H1 (cell line): ENCODE measurements around the gene DOCK3. TPM values are rescaled to one million over a fixed set of nuclear protein-coding genes. Genes with fewer than 3 reads are reported as not detected.

ENCODE experiments used
- CTCF ChIA-PET: fragments of 300-600 bp; sonication (Branson Sonifier 250); formaldehyde crosslinking; loops from one replicate; lab custom pipeline; 2021; ENCODE audit not compliant: partially characterized antibody; lab: Charles Lee
- POLR2A ChIA-PET: fragments of 300-600 bp; sonication (Branson Sonifier 250); formaldehyde crosslinking; loops from one replicate; lab custom pipeline; 2021; ENCODE audit warnings: inconsistent platforms; ENCODE audit not compliant: partially characterized antibody; lab: Charles Lee
- DNase-seq, 2 experiments: peaks; one replicate each; pipeline versions ENCODE4 v3.0.0 to v3.0.0-alpha.2; 2010 to 2022; ENCODE audit warnings: low spot score in 2 of 2, low read depth in 1 of 2, mixed read lengths in 1 of 2
- FAIRE-seq: peaks from 2 replicates; lab custom pipeline; 2011; peaks lifted over from hg19 to GRCh38; lab: Jason Lieb, UNC
- H2AFZ ChIP-seq: 2 replicates; pipeline ENCODE4 v1.8.1; 2012; ENCODE audit warnings: low read length, inconsistent platforms
- H2AK5ac ChIP-seq: 2 replicates; pipeline ENCODE4 v1.6.1; 2013; ENCODE audit warnings: low read depth, low read length
- H2BK120ac ChIP-seq: replicated peaks from 2 replicates; pipeline ENCODE3; 2013; ENCODE audit warnings: low read depth, low read length, inconsistent platforms
- H2BK12ac ChIP-seq: 2 replicates; pipeline ENCODE4 v1.6.1; 2013; ENCODE audit warnings: low read depth, low read length
- H2BK15ac ChIP-seq: 2 replicates; pipeline ENCODE4 v1.6.1; 2013; ENCODE audit warnings: low read length
- H2BK20ac ChIP-seq: 2 replicates; pipeline ENCODE4 v1.6.1; 2013; ENCODE audit warnings: low read length
- H2BK5ac ChIP-seq: 2 replicates; pipeline ENCODE4 v1.6.1; 2013; ENCODE audit warnings: low read depth, low read length
- H3K14ac ChIP-seq: 2 replicates; pipeline ENCODE4 v1.6.1; 2013; ENCODE audit warnings: inconsistent platforms; ENCODE audit not compliant: insufficient read length
- H3K18ac ChIP-seq: 2 replicates; pipeline ENCODE4 v1.6.1; 2013; ENCODE audit warnings: low read length; ENCODE audit errors: extremely low read depth
- H3K23ac ChIP-seq: 2 replicates; pipeline ENCODE4 v1.6.1; 2013; ENCODE audit warnings: inconsistent platforms; ENCODE audit not compliant: insufficient read length
- H3K23me2 ChIP-seq: 2 replicates; pipeline ENCODE4 v1.6.1; 2013; ENCODE audit warnings: low read depth, low read length
- H3K27ac ChIP-seq: 2 replicates; pipeline ENCODE4 v1.6.1; 2011; ENCODE audit warnings: low read depth, low read length, inconsistent platforms
- H3K27me3 ChIP-seq, 4 experiments: replicated peaks in 1 of 4; 1 replicate in 1 of 4; 2 replicates in 3 of 4; pipeline versions ENCODE4 v1.6.1 to v1.8.1; 2011 to 2013; ENCODE audit warnings: low read length in 3 of 4, mild to moderate bottlenecking in 3 of 4, inconsistent platforms in 2 of 4, mixed read lengths in 2 of 4, moderate library complexity in 1 of 4; ENCODE audit not compliant: control insufficient read depth in 3 of 4, insufficient read depth in 3 of 4; ENCODE audit errors: extremely low read depth in 1 of 4
- H3K36me3 ChIP-seq, 4 experiments: 2 replicates each; pipeline versions ENCODE4 v1.6.1 to v1.8.1; 2011 to 2013; ENCODE audit warnings: mild to moderate bottlenecking in 4 of 4, low read length in 3 of 4, moderate library complexity in 2 of 4, control low read depth in 1 of 4, inconsistent platforms in 1 of 4; ENCODE audit not compliant: insufficient read depth in 4 of 4, control insufficient read depth in 2 of 4
- H3K4ac ChIP-seq: replicated peaks from 2 replicates; pipeline ENCODE3; 2013; ENCODE audit warnings: low read length, low read depth, mixed read lengths, inconsistent platforms; ENCODE audit not compliant: insufficient read length
- H3K4me1 ChIP-seq, 4 experiments: replicated peaks in 1 of 4; 1 replicate in 1 of 4; 2 replicates in 3 of 4; pipeline versions ENCODE4 v1.6.1 to v1.8.1; 2011 to 2013; ENCODE audit warnings: low read length in 3 of 4, inconsistent platforms in 2 of 4, mixed read lengths in 1 of 4; ENCODE audit not compliant: insufficient read depth in 4 of 4, control insufficient read depth in 3 of 4
- H3K4me2 ChIP-seq, 2 experiments: 2 replicates each; pipeline versions ENCODE4 v1.6.1 to v1.8.1; 2011 to 2013; ENCODE audit warnings: low read depth in 2 of 2, low read length in 2 of 2, control low read depth in 1 of 2, inconsistent platforms in 1 of 2, mild to moderate bottlenecking in 1 of 2; ENCODE audit not compliant: insufficient read depth in 1 of 2
- H3K4me3 ChIP-seq, 4 experiments: fragments of 200-600, 300-600 bp in 1 of 4; sonication (generic), shearing (Covaris generic), sonication (Bioruptor Twin) in 1 of 4; 2 replicates each; pipeline versions ENCODE4 v1.5.1 to v1.8.1; 2011 to 2016; ENCODE audit warnings: low read length in 4 of 4, low read depth in 3 of 4, control low read depth in 2 of 4, inconsistent platforms in 2 of 4, mild to moderate bottlenecking in 2 of 4, mixed read lengths in 1 of 4, moderate library complexity in 1 of 4; ENCODE audit not compliant: insufficient read depth in 2 of 4; ENCODE audit errors: extremely low read depth in 1 of 4
- H3K56ac ChIP-seq: replicated peaks from 2 replicates; pipeline ENCODE3; 2013; ENCODE audit warnings: low read depth, mild to moderate bottlenecking, mixed read lengths, low read length, inconsistent platforms; ENCODE audit not compliant: insufficient read length
- H3K79me1 ChIP-seq: 2 replicates; pipeline ENCODE4 v1.6.1; 2013; ENCODE audit warnings: low read depth, low read length, control low read depth
- H3K79me2 ChIP-seq, 2 experiments: 2 replicates each; pipeline versions ENCODE4 v1.6.1 to v1.8.1; 2012 to 2013; ENCODE audit warnings: low read length in 2 of 2, mild to moderate bottlenecking in 2 of 2, inconsistent platforms in 1 of 2; ENCODE audit not compliant: insufficient read depth in 2 of 2, control insufficient read depth in 1 of 2
- H3K9ac ChIP-seq, 4 experiments: replicated peaks in 1 of 4; 1 replicate in 1 of 4; 2 replicates in 3 of 4; pipeline versions ENCODE4 v1.6.1 to v1.8.1; 2011 to 2013; ENCODE audit warnings: low read depth in 3 of 4, low read length in 3 of 4, control low read depth in 2 of 4, mild to moderate bottlenecking in 2 of 4, moderate library complexity in 2 of 4, inconsistent platforms in 1 of 4; ENCODE audit errors: extremely low read depth in 1 of 4
- H3K9me3 ChIP-seq, 2 experiments: 2 replicates each; pipeline versions ENCODE4 v1.6.1 to v1.8.1; 2012 to 2013; ENCODE audit warnings: mild to moderate bottlenecking in 2 of 2, moderate library complexity in 2 of 2, control low read depth in 1 of 2, inconsistent platforms in 1 of 2, low read depth in 1 of 2, low read length in 1 of 2, mixed read lengths in 1 of 2; ENCODE audit not compliant: insufficient read depth in 2 of 2
- H4K20me1 ChIP-seq, 2 experiments: replicated peaks in 1 of 2; 2 replicates each; pipeline versions ENCODE3 to v1.8.1; 2011 to 2013; ENCODE audit warnings: inconsistent platforms in 2 of 2, low read length in 2 of 2, mild to moderate bottlenecking in 1 of 2; ENCODE audit not compliant: insufficient read depth in 2 of 2, control insufficient read depth in 1 of 2
- H4K5ac ChIP-seq: 2 replicates; pipeline ENCODE4 v1.6.1; 2013; ENCODE audit warnings: low read length, low read depth, mixed read lengths, inconsistent platforms; ENCODE audit not compliant: insufficient read length
- H4K8ac ChIP-seq: 2 replicates; pipeline ENCODE4 v1.8.0; 2013; ENCODE audit warnings: mild to moderate bottlenecking, moderate library complexity, low read length, inconsistent platforms; ENCODE audit not compliant: insufficient read depth; ENCODE audit errors: extremely low read depth
- H4K91ac ChIP-seq: replicated peaks from 2 replicates; pipeline ENCODE3; 2013; ENCODE audit warnings: low read length, mixed read lengths, inconsistent platforms; ENCODE audit not compliant: insufficient read length
- CBX8 ChIP-seq: fragments of 300-800, 300-1000 bp; sonication (generic); IDR thresholded peaks from 2 replicates; pipeline ENCODE4 v1.7.1; 2016; ENCODE audit warnings: low read depth, low read length, borderline replicate concordance
- NANOG ChIP-seq: IDR thresholded peaks from 2 replicates; pipeline ENCODE4 v1.6.1; 2011; ENCODE audit warnings: low read length, low read depth, mild to moderate bottlenecking, inconsistent platforms; ENCODE audit not compliant: insufficient read depth, poor library complexity, severe bottlenecking
- RAD21 ChIP-seq, 2 experiments: IDR thresholded peaks in 1 of 2; conservative IDR thresholded peaks in 1 of 2; 2 replicates each; pipeline ENCODE4 v1.6.1; 2011; ENCODE audit warnings: low read depth in 2 of 2, low read length in 2 of 2, improper control_type of control experiment in 1 of 2, inconsistent platforms in 1 of 2, mild to moderate bottlenecking in 1 of 2, moderate library complexity in 1 of 2
- RFX5 ChIP-seq: IDR thresholded peaks from 2 replicates; pipeline ENCODE4 v1.6.1; 2011; ENCODE audit warnings: low read depth, low read length, improper control_type of control experiment, borderline replicate concordance
- SIN3A ChIP-seq, 2 experiments: IDR thresholded peaks in 1 of 2; conservative IDR thresholded peaks in 1 of 2; 2 replicates each; pipeline ENCODE4 v1.6.1; 2011 to 2012; ENCODE audit warnings: low read length in 2 of 2, improper control_type of control experiment in 1 of 2, low read depth in 1 of 2, mild to moderate bottlenecking in 1 of 2
- SUZ12 ChIP-seq: fragments of 200-600 bp; sonication (generic); IDR thresholded peaks from 2 replicates; pipeline ENCODE4 v1.6.1; 2012; ENCODE audit warnings: mild to moderate bottlenecking, inconsistent platforms, low read length, moderate library complexity, mixed read lengths
- TEAD4 ChIP-seq: IDR thresholded peaks from 2 replicates; pipeline ENCODE4 v1.6.1; 2012; ENCODE audit warnings: low read depth, low read length, inconsistent platforms, mixed read lengths
- YY1 ChIP-seq: IDR thresholded peaks from 2 replicates; pipeline ENCODE4 v1.6.1; 2011; ENCODE audit warnings: low read depth, mild to moderate bottlenecking, low read length
- WGBS, 2 experiments: shearing (Covaris generic) in 1 of 2; methylation state at CpG; one replicate each; pipeline versions ENCODE4 v1.1.6 to v1.1.7; 2013 to 2015; ENCODE audit warnings: low lambda C conversion rate in 2 of 2, mixed read lengths in 2 of 2, inconsistent platforms in 1 of 2, low coverage in 1 of 2, missing lambda C conversion rate in 1 of 2; ENCODE audit not compliant: insufficient replicate concordance in 2 of 2, insufficient coverage in 1 of 2, insufficient read length in 1 of 2; ENCODE audit errors: extremely low coverage in 1 of 2, missing lambda C conversion rate in 1 of 2; 5-methylcytosine and 5-hydroxymethylcytosine counted together
- polyA plus RNA-seq, 7 experiments: library from polyadenylated mRNA; depleted of rRNA in 3 of 7; stranded (reverse) in 5 of 7; unstranded in 2 of 7; fragments of >200 nt in 5 of 7; fragments of 200-250 nt in 2 of 7; gene quantifications; 1 replicate in 5 of 7; 2 replicates in 1 of 7; 4 replicates in 1 of 7; pipeline versions ENCODE4 v1.2.1 to v1.2.3, GENCODE V29; 2011 to 2013; ENCODE audit warnings: missing spikeins in 2 of 7, mixed read lengths in 2 of 7
- total RNA-seq: library from RNA; stranded (reverse); fragmentation: NEBNext Ultra II Directional; extraction: Animal tissue kit (Norgen Biotek cat#: 25700); gene quantifications from 2 replicates; pipeline ENCODE4 v1.2.1, GENCODE V29; 2021
- TF ChIP-seq, protein P1 (sequence below): IDR thresholded peaks from 2 replicates; pipeline ENCODE4 v1.6.1; 2012; ENCODE audit warnings: inconsistent platforms

DOCK3 gene
- total and polyA plus RNA-seq, 2 of the 8 experiments (the other 6 are each of a cell fraction or from before 2014, with no cell fraction given): 2.7 to 5.0 TPM

DNA sequence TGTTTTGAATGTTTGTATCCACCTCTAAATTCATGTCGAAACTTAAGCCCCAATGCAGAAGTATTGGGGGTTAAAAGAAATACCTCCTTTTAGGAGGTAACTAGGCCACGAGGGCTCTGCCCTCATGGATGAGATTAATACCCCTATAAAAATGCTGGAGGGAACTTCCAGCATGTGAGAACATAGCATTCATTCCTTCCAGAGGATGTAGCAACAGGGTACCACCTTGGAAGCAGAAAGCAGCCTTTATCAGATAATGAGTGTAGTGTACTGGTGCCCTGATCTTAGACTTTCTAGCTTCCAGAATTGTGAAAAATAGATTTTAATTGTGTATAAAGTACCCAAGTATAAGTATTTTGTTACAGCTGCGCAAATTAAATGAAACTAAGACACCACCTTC lies 356.9 kb downstream of the DOCK3 start:
- Histone ChIP-seq H3K56ac (no peak overlapping the region), H3K4me2 (no peak overlapping the region)
- TF ChIP-seq TEAD4: no peak
- no peak for TF ChIP-seq RFX5
- no peak for TF ChIP-seq YY1
- no peak for TF ChIP-seq CBX8
- no peak for TF ChIP-seq SIN3A (conservative IDR thresholded peaks at IDR 0.05 in 1 of 2, IDR thresholded peaks at IDR 0.05 in 1 of 2; ENCODE audit: low read depth in 1 of 2, low read length in 2 of 2)
- no peak for TF ChIP-seq RAD21 (IDR thresholded peaks at IDR 0.05 in 1 of 2, conservative IDR thresholded peaks at IDR 0.05 in 1 of 2; ENCODE audit: low read depth in 2 of 2, low read length in 2 of 2)
- no peak for TF ChIP-seq SUZ12
- no peak for TF ChIP-seq NANOG
- TF ChIP-seq, protein P1, sequence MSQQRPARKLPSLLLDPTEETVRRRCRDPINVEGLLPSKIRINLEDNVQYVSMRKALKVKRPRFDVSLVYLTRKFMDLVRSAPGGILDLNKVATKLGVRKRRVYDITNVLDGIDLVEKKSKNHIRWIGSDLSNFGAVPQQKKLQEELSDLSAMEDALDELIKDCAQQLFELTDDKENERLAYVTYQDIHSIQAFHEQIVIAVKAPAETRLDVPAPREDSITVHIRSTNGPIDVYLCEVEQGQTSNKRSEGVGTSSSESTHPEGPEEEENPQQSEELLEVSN: no peak

More for the DNA sequence above, 356.9 kb downstream of the DOCK3 start:
- H2BK20ac ChIP-seq: no peak overlapping the region
- no peak overlapping the region for H3K4ac ChIP-seq
- H3K4me3 ChIP-seq: no peak overlapping the region
- no peak overlapping the region for H3K23ac ChIP-seq
- H3K9me3 ChIP-seq: peaks cover 9 to 13% of the 10 kb centered on the region in 2 experiments; a peak in 2 of 4 replicates
- no peak overlapping the region for H4K91ac ChIP-seq
- no peaks in the 10 kb centered on the region for H3K27me3 ChIP-seq
- no peak overlapping the region for H4K8ac ChIP-seq
- POLR2A ChIA-PET: no interaction called here
- CTCF ChIA-PET: interaction anchor here (1.7 to 1.8 kb wide), 2 partner anchors 60 to 119 kb away, joined by 3 to 5 read pairs; no protein-coding TSS in a partner anchor
- no peak overlapping the region for H2BK5ac ChIP-seq
- H3K36me3 ChIP-seq: no peaks in the 10 kb centered on the region
- H3K14ac ChIP-seq: no peak overlapping the region
- DNase-seq: no peak
- no peak overlapping the region for H2AFZ ChIP-seq
- no peaks in the 10 kb centered on the region; the same call in 1 of the 2 replicates for H3K79me1 ChIP-seq
- H2AK5ac ChIP-seq: no peak overlapping the region
- no peaks in the 10 kb centered on the region for H3K4me1 ChIP-seq
- WGBS, 2 experiments: 88% methylated on average over 3 of the region's 3 CpGs; no CpG with 5 or more reads in 1 of the 2 experiments
- no peak overlapping the region for H3K18ac ChIP-seq
- no peaks in the 10 kb centered on the region for H3K23me2 ChIP-seq
- no peaks in the 10 kb centered on the region for H3K79me2 ChIP-seq
- no peak overlapping the region for H2BK15ac ChIP-seq
- H2BK12ac ChIP-seq: no peak overlapping the region
- no peak overlapping the region for H3K9ac ChIP-seq
- no peak overlapping the region for H3K27ac ChIP-seq
- FAIRE-seq: no peak
- H2BK120ac ChIP-seq: no peak overlapping the region
- H4K5ac ChIP-seq: no peak overlapping the region
- H4K20me1 ChIP-seq: no peaks in the 10 kb centered on the region
